ENCODE measurements around the gene DUSP15.

- TF ChIP-seq RAD21 (IDR thresholded peaks at IDR 0.05; ENCODE audit: low read depth): no peak
- TF ChIP-seq CTCF (IDR thresholded peaks at IDR 0.05 in 2 of 3, conservative IDR thresholded peaks at IDR 0.05 in 1 of 3; ENCODE audit: borderline replicate concordance in 1 of 3, insufficient read depth in 1 of 3, low read depth in 2 of 3, low read length in 2 of 3): no peak
- no peak for TF ChIP-seq POLR2AphosphoS5 (IDR thresholded peaks at IDR 0.05; ENCODE audit: low read depth, low read length)
- TF ChIP-seq YY1 (IDR thresholded peaks at IDR 0.05; ENCODE audit: extremely low read depth, insufficient replicate concordance, low read depth, low read length): no peak
- no peak for TF ChIP-seq EZH2phosphoT487 (IDR thresholded peaks at IDR 0.05; ENCODE audit: borderline replicate concordance)
- no peak for TF ChIP-seq SP1 (IDR thresholded peaks at IDR 0.05; ENCODE audit: low read depth)
- no peak for TF ChIP-seq JUND (IDR thresholded peaks at IDR 0.05)
- TF ChIP-seq CEBPB (IDR thresholded peaks at IDR 0.05; ENCODE audit: low read depth): no peak
Observed at GRCh38 chr20:31830406-31830981, 39.8 kb downstream of the DUSP15 start.
